IMR-90 (cell line): Measurements from ENCODE around the gene INPPL1. TPM values are rescaled to one million over a fixed set of nuclear protein-coding genes. Genes with fewer than 3 reads are reported as not detected.

Experiments
- ATAC-seq: fragments of 200-7000 bp; cut with Tn5 transposase; 2 replicates; pipeline ENCODE4 v1.9.1; 2020; ENCODE audit warnings: low read depth, mild to moderate bottlenecking, moderate library complexity
- BruUV-seq: library from RNA; stranded (reverse); fragments of 400-500 nt; replicated peaks from 2 replicates; lab custom pipeline; 2021; lab: Mats Ljungman, UMichigan
- CTCF ChIA-PET: fragments of 300-600 bp; formaldehyde crosslinking; extraction: SDS; loops from one replicate; lab custom pipeline; 2021; ENCODE audit warnings: antibody characterized with exemption; lab: Yijun Ruan, JAX
- POLR2A ChIA-PET: fragments of 300-600 bp; sonication (Branson Sonifier 250); formaldehyde crosslinking; loops from one replicate; lab custom pipeline; 2022; ENCODE audit warnings: antibody characterized with exemption; ENCODE audit not compliant: unreplicated experiment; lab: Charles Lee
- DNase-seq: peaks from one replicate; pipeline ENCODE4 v3.0.0; 2013
- H2AFZ ChIP-seq: replicated peaks from 2 replicates; pipeline ENCODE3; 2013; ENCODE audit warnings: low read length, mild to moderate bottlenecking; ENCODE audit not compliant: poor library complexity
- H2AK5ac ChIP-seq: 2 replicates; pipeline ENCODE4 v1.6.1; 2013; ENCODE audit warnings: low read depth, low read length, inconsistent platforms
- H2AK9ac ChIP-seq: replicated peaks from 2 replicates; pipeline ENCODE3; 2013; ENCODE audit warnings: mild to moderate bottlenecking, low read depth, low read length, moderate library complexity; ENCODE audit not compliant: poor library complexity
- H2BK120ac ChIP-seq: 2 replicates; pipeline ENCODE4 v1.6.1; 2013; ENCODE audit warnings: low read depth, low read length, inconsistent platforms
- H2BK15ac ChIP-seq: 3 replicates; pipeline ENCODE4 v1.6.1; 2013; ENCODE audit warnings: low read depth, low read length, inconsistent platforms
- H2BK20ac ChIP-seq: 2 replicates; pipeline ENCODE4 v1.6.1; 2013; ENCODE audit warnings: low read depth, mild to moderate bottlenecking, inconsistent platforms, low read length, moderate library complexity
- H2BK5ac ChIP-seq: 2 replicates; pipeline ENCODE4 v1.6.1; 2013; ENCODE audit warnings: mild to moderate bottlenecking, low read depth, low read length, inconsistent platforms; ENCODE audit not compliant: poor library complexity, severe bottlenecking
- H3K14ac ChIP-seq: replicated peaks from 2 replicates; pipeline ENCODE4 v1.6.1; 2013; ENCODE audit warnings: low read depth, low read length, inconsistent platforms
- H3K18ac ChIP-seq: 2 replicates; pipeline ENCODE4 v1.6.1; 2013; ENCODE audit warnings: low read depth, low read length, control low read depth
- H3K23ac ChIP-seq: 2 replicates; pipeline ENCODE4 v1.6.1; 2013; ENCODE audit warnings: low read depth, low read length, inconsistent platforms
- H3K27ac ChIP-seq: 2 replicates; pipeline ENCODE4 v1.5.1; 2013; ENCODE audit warnings: mild to moderate bottlenecking, control low read depth, low read length; ENCODE audit not compliant: insufficient read depth
- H3K27me3 ChIP-seq: 2 replicates; pipeline ENCODE4 v1.6.1; 2013; ENCODE audit warnings: low read length; ENCODE audit not compliant: control insufficient read depth, insufficient read depth
- H3K36me3 ChIP-seq: 2 replicates; pipeline ENCODE4 v1.6.1; 2013; ENCODE audit warnings: low read length, mixed read lengths; ENCODE audit not compliant: control insufficient read depth, insufficient read depth
- H3K4ac ChIP-seq: 2 replicates; pipeline ENCODE4 v1.6.1; 2013; ENCODE audit warnings: low read depth, low read length, inconsistent platforms
- H3K4me1 ChIP-seq: 2 replicates; pipeline ENCODE4 v1.6.1; 2013; ENCODE audit warnings: low read length, mixed read lengths; ENCODE audit not compliant: control insufficient read depth, insufficient read depth
- H3K4me2 ChIP-seq: 2 replicates; pipeline ENCODE4 v1.6.1; 2013; ENCODE audit warnings: low read depth, mild to moderate bottlenecking, control low read depth, low read length, moderate library complexity
- H3K4me3 ChIP-seq: 2 replicates; pipeline ENCODE4 v1.5.1; 2013; ENCODE audit warnings: low read depth, mild to moderate bottlenecking, control low read depth, low read length, moderate library complexity; ENCODE audit not compliant: insufficient read depth
- H3K56ac ChIP-seq: 2 replicates; pipeline ENCODE4 v1.6.1; 2013; ENCODE audit warnings: low read length, inconsistent platforms; ENCODE audit not compliant: insufficient read depth; ENCODE audit errors: extremely low read depth
- H3K79me1 ChIP-seq, 2 experiments: 2 replicates each; pipeline ENCODE4 v1.6.1; 2013; ENCODE audit warnings: low read length in 2 of 2, inconsistent platforms in 1 of 2, low read depth in 1 of 2
- H3K9ac ChIP-seq: 2 replicates; pipeline ENCODE4 v1.6.1; 2013; ENCODE audit warnings: low read depth, low read length, control low read depth
- H3K9me1 ChIP-seq: 2 replicates; pipeline ENCODE4 v1.6.1; 2013; ENCODE audit warnings: low read length, inconsistent platforms; ENCODE audit not compliant: insufficient read depth
- H3K9me3 ChIP-seq: 2 replicates; pipeline ENCODE4 v1.6.1; 2013; ENCODE audit warnings: low read length; ENCODE audit not compliant: control insufficient read depth, insufficient read depth
- H4K20me1 ChIP-seq: 2 replicates; pipeline ENCODE4 v1.6.1; 2013; ENCODE audit warnings: low read length, inconsistent platforms; ENCODE audit not compliant: insufficient read depth
- H4K5ac ChIP-seq: 2 replicates; pipeline ENCODE4 v1.6.1; 2013; ENCODE audit warnings: mild to moderate bottlenecking, low read depth, low read length, control low read depth
- H4K8ac ChIP-seq, 2 experiments: 2 replicates each; pipeline ENCODE4 v1.6.1; 2013; ENCODE audit warnings: low read depth in 2 of 2, low read length in 2 of 2, control low read depth in 1 of 2, inconsistent platforms in 1 of 2
- H4K91ac ChIP-seq: 2 replicates; pipeline ENCODE4 v1.6.1; 2013; ENCODE audit warnings: low read depth, low read length, inconsistent platforms; ENCODE audit not compliant: insufficient read depth
- MXI1 ChIP-seq: IDR thresholded peaks from 2 replicates; pipeline ENCODE4 v1.6.1; 2012; ENCODE audit warnings: low read depth, mild to moderate bottlenecking, low read length, moderate library complexity, borderline replicate concordance
- RFX5 ChIP-seq: IDR thresholded peaks from 2 replicates; pipeline ENCODE4 v1.8.0; 2012; ENCODE audit warnings: low read depth, mild to moderate bottlenecking, low read length, moderate library complexity
- WGBS, 2 experiments: methylation state at CpG; one replicate each; pipeline versions ENCODE4 v1.1.5 to v1.1.7; 2013; ENCODE audit warnings: missing lambda C conversion rate in 2 of 2; ENCODE audit not compliant: insufficient read length in 1 of 2; ENCODE audit errors: extremely low coverage in 2 of 2; 5-methylcytosine and 5-hydroxymethylcytosine counted together
- dilution Hi-C: fragments of 300-500 bp; cut with HindIII; formaldehyde crosslinking; loops from one replicate; pipeline ENCODE4 v1.14.3; 2018; ENCODE audit warnings: low sequenced_read_pairs; ENCODE audit not compliant: unreplicated experiment
- in situ Hi-C: fragments of 300-500 bp; cut with MboI; formaldehyde crosslinking; loops from 3 replicates; pipeline ENCODE4 v1.14.3; 2019; ENCODE audit warnings: low sequenced_read_pairs, inconsistent platforms, mixed read lengths
- intact Hi-C: fragments of 100-400 bp; cut with micrococcal nuclease; formaldehyde crosslinking; loops from 2 replicates; pipeline ENCODE4 v1.10.0; 2022
- polyA plus RNA-seq, 3 experiments: library from polyadenylated mRNA; depleted of rRNA; stranded (reverse); fragments of >200 nt; gene quantifications; 2 replicates each; pipeline ENCODE4 v1.2.3, GENCODE V29; 2012; ENCODE audit warnings: low replicate concordance in 1 of 3
- total RNA-seq: library from RNA; depleted of rRNA; stranded (reverse); fragments of >200 nt; gene quantifications from 2 replicates; pipeline ENCODE4 v1.2.3, GENCODE V29; 2012

Gene INPPL1
- total and polyA plus RNA-seq, 2 of the 4 experiments (the other 2 are of a cell fraction) = 27.4 to 105 TPM

DNA sequence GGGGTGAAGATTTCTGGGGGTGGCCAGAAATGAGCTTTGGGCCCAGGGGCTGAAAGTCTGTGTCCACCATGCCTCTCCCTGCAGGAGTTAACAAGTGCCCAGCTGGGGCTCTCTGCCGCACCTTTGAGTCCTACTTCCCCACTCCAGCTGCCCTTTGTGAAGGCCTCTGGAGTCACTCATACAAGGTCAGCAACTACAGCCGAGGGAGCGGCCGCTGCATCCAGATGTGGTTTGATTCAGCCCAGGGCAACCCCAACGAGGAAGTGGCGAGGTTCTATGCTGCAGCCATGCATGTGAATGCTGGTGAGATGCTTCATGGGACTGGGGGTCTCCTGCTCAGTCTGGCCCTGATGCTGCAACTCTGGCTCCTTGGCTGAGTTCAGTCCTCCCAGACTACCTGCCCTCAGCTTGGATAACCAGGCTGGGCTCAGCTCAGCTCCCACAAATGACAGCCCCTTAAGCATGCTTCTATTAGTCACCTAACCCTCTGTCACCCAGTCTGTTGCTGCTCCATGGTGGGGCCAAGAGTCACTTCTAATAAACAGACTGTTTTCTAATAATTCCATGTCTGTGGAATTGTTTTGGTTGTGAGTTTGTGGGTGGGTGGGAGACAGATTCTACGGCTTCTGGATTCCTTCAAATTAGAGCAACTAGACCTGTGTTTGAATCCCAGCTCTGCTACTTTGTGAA is 3.0 kb upstream of the INPPL1 start (continued):
- no peak for TF ChIP-seq RFX5

DNA sequence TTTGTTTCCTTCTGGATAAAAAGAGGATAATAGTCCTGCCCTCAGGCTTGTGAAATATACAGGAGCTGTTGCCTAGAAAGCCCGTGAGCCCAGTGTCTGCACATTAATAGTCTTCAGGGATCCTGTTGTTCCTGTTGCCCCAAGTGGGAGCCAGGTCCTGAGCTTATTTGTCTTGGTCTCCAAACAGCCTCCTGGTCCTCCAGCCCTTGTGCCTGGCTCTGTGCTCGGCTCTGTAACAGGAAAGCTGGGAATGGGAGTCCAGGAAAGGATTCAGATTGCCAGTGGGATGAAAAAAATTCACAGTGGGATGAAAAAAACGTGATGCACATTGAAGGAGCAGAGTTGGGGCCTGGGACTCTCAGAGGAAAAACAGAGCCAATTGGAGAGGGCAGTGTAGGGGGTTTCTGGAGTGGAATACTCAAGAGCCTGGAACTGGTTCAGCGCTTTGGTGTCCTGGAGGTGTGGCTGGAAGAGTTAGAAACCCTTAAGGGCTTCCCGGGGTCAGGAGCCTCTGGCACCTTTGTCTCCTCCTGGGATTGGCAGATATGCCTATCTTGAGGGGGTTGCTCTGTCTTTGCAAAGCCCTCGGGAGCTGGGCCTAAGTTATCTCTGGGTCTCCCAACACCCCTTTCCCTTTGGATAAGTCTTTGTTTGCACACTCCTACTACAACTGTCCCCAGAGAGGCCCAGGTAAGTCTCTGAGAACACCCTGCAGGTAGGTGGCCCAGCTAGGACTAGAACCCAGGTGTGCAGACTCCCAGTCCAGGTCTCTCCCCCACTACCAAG is 2.3 kb upstream of the INPPL1 start:
- Histone ChIP-seq H2BK120ac (peak overlapping the region; percentile 34; the same call in 1 of the 2 replicates), H3K18ac (peak overlapping the region; percentile 3; the same call in 1 of the 2 replicates), H4K91ac (peak overlapping the region; percentile 63; the same call in 1 of the 2 replicates), H3K4me1 (peaks cover 4% of the 10 kb centered on the region; the same call in 1 of the 2 replicates), H2AK9ac (peak overlapping the region; percentile 21), H4K8ac (peak overlapping the region; percentile 85 to 95), H3K9me1 (peaks cover 7% of the 10 kb centered on the region; the same call in 1 of the 2 replicates), H2BK5ac (peak overlapping the region; percentile 15), H3K27ac (peak overlapping the region; percentile 24; the same call in 1 of the 2 replicates), H3K4me3 (peak overlapping the region; percentile 46), H3K23ac (peak overlapping the region; percentile 62), H3K9ac (peak overlapping the region; percentile 58), H4K5ac (peak overlapping the region; percentile 73), H3K79me1 (peaks cover 15 to 30% of the 10 kb centered on the region in 2 experiments; a peak in 3 of 4 replicates), H3K27me3 (peaks cover 18% of the 10 kb centered on the region), H3K4ac (peak overlapping the region; percentile 73), H3K4me2 (peak overlapping the region; percentile 73), H3K36me3 (peaks cover 5% of the 10 kb centered on the region; the same call in 1 of the 2 replicates), H2AK5ac (peak overlapping the region; percentile 63; the same call in 1 of the 2 replicates), H3K56ac (peak overlapping the region; percentile 52; the same call in 1 of the 2 replicates), H2AFZ (peak overlapping the region; percentile 91), H2BK20ac (peak overlapping the region; percentile 35; the same call in 1 of the 2 replicates), H2BK15ac (peak overlapping the region; percentile 76; the same call in 1 of the 3 replicates), H4K20me1 (peaks cover 22% of the 10 kb centered on the region), H3K9me3 (no peaks in the 10 kb centered on the region), H3K14ac (peak overlapping the region; percentile 71)
- ChIA-PET CTCF (interaction anchor here (1.2 kb wide), 1 partner anchor 39 kb away, joined by 3 read pairs; no protein-coding TSS in a partner anchor), POLR2A (no interaction called here)
- in situ Hi-C loops = no loop called here
- TF ChIP-seq MXI1 = no peak
- BruUV-seq = no TSS peak
- dilution Hi-C loops = no loop called here
- intact Hi-C loops = loop anchor here (2.0 kb wide), 1 partner anchor 119 kb away; the partner anchor contains the start of gene LAMTOR1
- no peak for ATAC-seq
- no peak for DNase-seq
- WGBS, 2 experiments = 95% methylated on average over 2 of the region's 6 CpGs; no CpG with 5 or more reads in 1 of the 2 experiments
